ENCODE results near the gene TTYH1. TPM values are rescaled to one million over a fixed set of nuclear protein-coding genes. Genes with fewer than 3 reads are reported as not detected.
"Not testable (repeated sequence)": the region's sequence is repeated elsewhere in the genome, so short reads cannot be mapped to it uniquely, and the experiment has no call there.

Gene TTYH1
- total RNA-seq, result 180 and 207 TPM in 2 replicates
- long read RNA-seq, partial matches to known transcripts, result 0 of 1 reads
- long read RNA-seq, other reads (novel, unspliced or antisense), result 0 of 1 reads

- H3K9me3 Mint-ChIP-seq, result peaks cover 12% of the 10 kb centered on the region
- H3K36me3 Mint-ChIP-seq (ENCODE audit: low read depth), result peaks cover 15% of the 10 kb centered on the region
- no peaks in the 10 kb centered on the region for H3K27me3 Mint-ChIP-seq (ENCODE audit: low read depth)
- peak within 1 kb of the TSS; percentile 74 for H3K27ac Mint-ChIP-seq (ENCODE audit: unreplicated experiment)
- peak; percentile 71 for TF ChIP-seq CTCF (conservative IDR thresholded peaks at IDR 0.05)
- H3K4me3 Mint-ChIP-seq, result peak within 1 kb of the TSS; percentile 94
- peaks cover 46% of the 10 kb centered on the region for H3K4me1 Mint-ChIP-seq
- DNase-seq (ENCODE audit: low read depth, low spot score), result peak; percentile 77
These were observed at the start of gene TTYH1 for GRCh38 chr19:54415208-54415900. TSS of gene TTYH1 (plus strand) at chr19:54415464. CDS start at chr19:54415553, 89 bp downstream.

- not testable (repeated sequence) for H3K4me3 Mint-ChIP-seq; H3K36me3 Mint-ChIP-seq (ENCODE audit: low read depth); H3K9me3 Mint-ChIP-seq; H3K4me1 Mint-ChIP-seq; DNase-seq (ENCODE audit: low read depth, low spot score); H3K27ac Mint-ChIP-seq (ENCODE audit: unreplicated experiment)
- H3K27me3 Mint-ChIP-seq (ENCODE audit: low read depth), result peaks cover 18% of the 10 kb centered on the region
These were observed 49.5 kb upstream of the TTYH1 start for GRCh38 chr19:54365798-54366197.

- no peak overlapping the region for H3K4me3 Mint-ChIP-seq
- H3K9me3 Mint-ChIP-seq, result no peaks in the 10 kb centered on the region
- no peak for DNase-seq (ENCODE audit: low read depth, low spot score)
- TF ChIP-seq CTCF (conservative IDR thresholded peaks at IDR 0.05), result no peak
- no peaks in the 10 kb centered on the region for H3K36me3 Mint-ChIP-seq (ENCODE audit: low read depth)
- H3K27ac Mint-ChIP-seq (ENCODE audit: unreplicated experiment), result no peak overlapping the region
- H3K4me1 Mint-ChIP-seq, result no peaks in the 10 kb centered on the region
- H3K27me3 Mint-ChIP-seq (ENCODE audit: low read depth), result peaks cover 22% of the 10 kb centered on the region
These were observed 48.5 kb upstream of the TTYH1 start for GRCh38 chr19:54366811-54367210.

- no peak for TF ChIP-seq CTCF (conservative IDR thresholded peaks at IDR 0.05)
These were observed 46.1 kb upstream of the TTYH1 start for GRCh38 chr19:54369082-54369687.

GRCh38 chr19:54369688-54370433, 45.4 kb upstream of the TTYH1 start:
- H3K27ac Mint-ChIP-seq (ENCODE audit: unreplicated experiment); H3K9me3 Mint-ChIP-seq; H3K4me3 Mint-ChIP-seq; DNase-seq (ENCODE audit: low read depth, low spot score); H3K4me1 Mint-ChIP-seq; H3K36me3 Mint-ChIP-seq (ENCODE audit: low read depth): not testable (repeated sequence)
- H3K27me3 Mint-ChIP-seq (ENCODE audit: low read depth), result peaks cover 22% of the 10 kb centered on the region

More at GRCh38 chr19:54369082-54369687, 46.1 kb upstream of the TTYH1 start:
- no peak overlapping the region for H3K4me3 Mint-ChIP-seq
- no peaks in the 10 kb centered on the region for H3K4me1 Mint-ChIP-seq
- no peak overlapping the region for H3K27ac Mint-ChIP-seq (ENCODE audit: unreplicated experiment)
- H3K9me3 Mint-ChIP-seq, result no peaks in the 10 kb centered on the region
- no peak for DNase-seq (ENCODE audit: low read depth, low spot score)
- peaks cover 22% of the 10 kb centered on the region for H3K27me3 Mint-ChIP-seq (ENCODE audit: low read depth)
- no peaks in the 10 kb centered on the region for H3K36me3 Mint-ChIP-seq (ENCODE audit: low read depth)

- not testable (repeated sequence) for DNase-seq (ENCODE audit: low read depth, low spot score); H3K4me1 Mint-ChIP-seq; H3K4me3 Mint-ChIP-seq; H3K9me3 Mint-ChIP-seq; H3K36me3 Mint-ChIP-seq (ENCODE audit: low read depth); H3K27ac Mint-ChIP-seq (ENCODE audit: unreplicated experiment)
- H3K27me3 Mint-ChIP-seq (ENCODE audit: low read depth), result peaks cover 22% of the 10 kb centered on the region
These were observed 44.8 kb upstream of the TTYH1 start for GRCh38 chr19:54370434-54370796.

GRCh38 chr19:54371453-54371852, 43.8 kb upstream of the TTYH1 start:
- not testable (repeated sequence) for H3K27ac Mint-ChIP-seq (ENCODE audit: unreplicated experiment); H3K9me3 Mint-ChIP-seq; H3K4me1 Mint-ChIP-seq; H3K36me3 Mint-ChIP-seq (ENCODE audit: low read depth); DNase-seq (ENCODE audit: low read depth, low spot score); H3K4me3 Mint-ChIP-seq
- peaks cover 24% of the 10 kb centered on the region for H3K27me3 Mint-ChIP-seq (ENCODE audit: low read depth)

Data from neural crest cell (in vitro differentiated cells).